ENCODE results near the gene ESRRA. TPM values are rescaled to one million over a fixed set of nuclear protein-coding genes. Genes with fewer than 3 reads are reported as not detected.

The ESRRA gene
- total RNA-seq, 1 experiment from 2014 or later, result 66.9 TPM

GRCh38 chr11:64284962-64285884, 20.1 kb upstream of the ESRRA start, which contains the start of gene GPR137:
TSS of gene GPR137 (plus strand) at chr11:64285848. CDS start at chr11:64286525, 677 bp downstream.
- H3K9me3 ChIP-seq, result no peaks in the 10 kb centered on the region
- H3K27me3 Mint-ChIP-seq (ENCODE audit: insufficient read depth, unreplicated experiment), result no peaks in the 10 kb centered on the region
- peaks cover 14% of the 10 kb centered on the region for H3K4me1 Mint-ChIP-seq (ENCODE audit: low read depth, unreplicated experiment)
- H3K4me3 Mint-ChIP-seq (ENCODE audit: unreplicated experiment), result peak within 1 kb of the TSS; percentile 82
- H3K9me3 Mint-ChIP-seq (ENCODE audit: unreplicated experiment), result no peaks in the 10 kb centered on the region
- intact Hi-C loops (cut with micrococcal nuclease; ENCODE audit: unreplicated experiment), result loop anchor here (1.0 to 2.0 kb wide), 2 partner anchors 15 to 20 kb away; partner anchors contain the start of gene ESRRA
- H3K27ac Mint-ChIP-seq (ENCODE audit: unreplicated experiment), result peak within 1 kb of the TSS; percentile 91
- peaks cover 17% of the 10 kb centered on the region for H3K36me3 Mint-ChIP-seq (ENCODE audit: insufficient read depth, unreplicated experiment)
- H3K4me1 ChIP-seq, result peaks cover 5% of the 10 kb centered on the region
- DNase-seq, result peak; percentile 83 to 90
- H3K36me3 ChIP-seq (ENCODE audit: control insufficient read depth, insufficient read depth, low read length), result no peaks in the 10 kb centered on the region; the same call in 1 of the 2 replicates
- no peaks in the 10 kb centered on the region for H3K27me3 ChIP-seq (replicated peaks; ENCODE audit: control insufficient read depth, insufficient read depth, low read length)
- ChIA-PET POLR2A (interaction anchor here (0.7 to 2.1 kb wide), 6 partner anchors 14 to 70 kb away, joined by 3 to 10 read pairs (median 4); partner anchors contain the start of genes PRDX5 and TRMT112), CTCF (interaction anchor here (0.7 to 2.8 kb wide), 6 partner anchors 15 to 409 kb away, joined by 4 to 15 read pairs (median 7); no protein-coding TSS in a partner anchor)
- TSS peak; percentile 92 for BruUV-seq (replicated peaks)
- H3K4me3 ChIP-seq (ENCODE audit: low read depth, low read length), result peak within 1 kb of the TSS; percentile 74
- TF ChIP-seq CTCF (IDR thresholded peaks at IDR 0.05; ENCODE audit: insufficient read depth in 1 of 2, low read depth in 1 of 2, low read length in 1 of 2, severe bottlenecking in 1 of 2, unreplicated experiment in 1 of 2), result no peak

- intact Hi-C loops (cut with micrococcal nuclease; ENCODE audit: unreplicated experiment), result loop anchor here (2.0 kb wide), 1 partner anchor 19 kb away; the partner anchor contains the start of gene ESRRA
- peak in 1 of 2 experiments; percentile 15 for TF ChIP-seq CTCF (IDR thresholded peaks at IDR 0.05; ENCODE audit: insufficient read depth in 1 of 2, low read depth in 1 of 2, low read length in 1 of 2, severe bottlenecking in 1 of 2, unreplicated experiment in 1 of 2)
- H3K9me3 ChIP-seq, result no peaks in the 10 kb centered on the region
- H3K27me3 ChIP-seq (replicated peaks; ENCODE audit: control insufficient read depth, insufficient read depth, low read length), result no peaks in the 10 kb centered on the region
- Mint-ChIP-seq H3K4me1 (ENCODE audit: low read depth, unreplicated experiment) (peaks cover 13% of the 10 kb centered on the region), H3K27ac (ENCODE audit: unreplicated experiment) (peak overlapping the region; percentile 54), H3K36me3 (ENCODE audit: insufficient read depth, unreplicated experiment) (peaks cover 17% of the 10 kb centered on the region), H3K4me3 (ENCODE audit: unreplicated experiment) (peak overlapping the region; percentile 82), H3K9me3 (ENCODE audit: unreplicated experiment) (no peaks in the 10 kb centered on the region), H3K27me3 (ENCODE audit: insufficient read depth, unreplicated experiment) (peaks cover 5% of the 10 kb centered on the region)
- H3K4me3 ChIP-seq (ENCODE audit: low read depth, low read length), result peak overlapping the region; percentile 74
- ChIA-PET CTCF (interaction anchor here (0.7 to 2.8 kb wide), 5 partner anchors 16 to 896 kb away, joined by 4 to 15 read pairs (median 8); no protein-coding TSS in a partner anchor), POLR2A (interaction anchor here (0.7 to 2.1 kb wide), 2 partner anchors 32 to 42 kb away, joined by 3 to 8 read pairs; partner anchors contain the start of genes PRDX5 and TRMT112)
- H3K36me3 ChIP-seq (ENCODE audit: control insufficient read depth, insufficient read depth, low read length), result no peaks in the 10 kb centered on the region; the same call in 1 of the 2 replicates
- DNase-seq, result peak; percentile 41 to 49
- BruUV-seq (replicated peaks), result no TSS peak
- peaks cover 5% of the 10 kb centered on the region for H3K4me1 ChIP-seq
These were observed 19.2 kb upstream of the ESRRA start for GRCh38 chr11:64285885-64286800.
